Measurements from ENCODE around the gene CASZ1.

CASZ1 gene

DNA sequence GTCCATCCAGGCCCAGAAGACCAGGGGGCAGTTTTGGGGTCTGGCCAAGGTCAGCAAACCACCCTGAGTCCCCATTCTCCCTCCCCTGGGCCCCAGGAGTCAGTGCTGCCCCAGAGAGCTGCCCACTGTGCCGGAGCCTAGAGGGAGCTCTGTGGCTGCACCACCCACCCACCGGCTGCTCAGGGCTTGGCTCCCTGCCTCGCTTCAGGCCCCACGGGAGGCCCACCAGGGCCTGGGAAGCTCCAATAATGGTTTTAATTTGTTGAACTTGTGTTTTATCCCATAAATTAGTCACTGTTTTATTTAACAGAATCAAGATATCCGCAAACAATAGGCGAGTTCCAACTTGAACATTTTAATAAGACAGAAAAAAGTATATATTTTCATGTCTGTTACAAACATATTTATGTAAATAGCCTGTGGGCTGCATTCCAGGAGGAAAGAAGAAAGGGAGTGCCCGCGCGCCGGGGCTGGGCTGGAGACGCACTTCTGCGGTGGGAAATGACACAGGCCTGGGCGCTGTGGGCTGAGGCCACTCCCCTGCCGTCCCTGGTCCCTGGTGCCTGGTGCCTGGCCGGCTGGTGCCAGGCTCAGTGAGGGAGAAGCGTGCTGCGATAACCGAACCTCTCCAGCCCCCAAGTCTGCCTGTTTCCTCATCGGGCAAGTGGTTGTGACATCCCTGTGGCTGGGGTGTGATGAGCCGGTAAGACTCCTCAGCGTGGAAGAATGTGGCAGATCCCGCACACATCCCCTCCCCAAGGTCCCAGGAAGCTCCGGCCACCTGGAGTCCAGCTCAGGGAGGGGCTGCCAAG lies 161.2 kb downstream of the CASZ1 start:
- DNase-seq (ENCODE audit: low read depth): no peak

DNA sequence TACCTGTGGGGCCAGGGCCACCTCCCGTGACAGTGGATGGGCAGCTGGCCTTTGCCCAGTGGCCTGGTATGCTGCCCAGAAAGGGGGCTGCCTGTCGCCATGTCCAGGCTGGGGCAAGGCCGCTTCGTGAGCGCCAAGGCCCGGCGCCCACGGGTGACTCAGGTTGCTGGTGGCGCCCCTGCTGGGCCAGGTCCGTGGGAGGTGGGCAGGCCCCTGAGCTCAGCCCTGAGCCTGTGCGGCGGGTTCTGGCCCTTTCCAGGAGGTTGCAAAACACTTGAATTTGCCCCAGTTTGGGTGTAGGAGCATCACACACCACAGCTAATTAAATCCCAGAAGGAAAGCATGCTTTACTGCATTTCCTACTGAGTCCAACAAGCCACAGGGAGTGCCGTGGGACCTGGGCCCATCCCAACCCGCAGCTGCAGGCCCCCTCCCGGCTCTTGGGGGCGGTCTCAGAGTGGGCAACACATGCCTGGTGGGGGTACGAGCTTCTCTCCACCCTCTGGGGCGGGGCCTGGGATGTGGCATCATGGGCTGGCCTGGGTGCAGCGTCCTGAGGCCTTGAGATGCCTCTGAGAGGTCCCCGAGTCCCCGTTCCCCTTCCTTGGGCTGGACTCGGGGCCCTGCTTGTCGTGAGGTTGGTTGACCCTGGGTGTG lies 161.9 kb downstream of the CASZ1 start:
- no peak for DNase-seq (ENCODE audit: low read depth)

- DNase-seq (ENCODE audit: low read depth): no peak
Measured at GRCh38 chr1:10634075-10634427, 162.4 kb downstream of the CASZ1 start.

DNA sequence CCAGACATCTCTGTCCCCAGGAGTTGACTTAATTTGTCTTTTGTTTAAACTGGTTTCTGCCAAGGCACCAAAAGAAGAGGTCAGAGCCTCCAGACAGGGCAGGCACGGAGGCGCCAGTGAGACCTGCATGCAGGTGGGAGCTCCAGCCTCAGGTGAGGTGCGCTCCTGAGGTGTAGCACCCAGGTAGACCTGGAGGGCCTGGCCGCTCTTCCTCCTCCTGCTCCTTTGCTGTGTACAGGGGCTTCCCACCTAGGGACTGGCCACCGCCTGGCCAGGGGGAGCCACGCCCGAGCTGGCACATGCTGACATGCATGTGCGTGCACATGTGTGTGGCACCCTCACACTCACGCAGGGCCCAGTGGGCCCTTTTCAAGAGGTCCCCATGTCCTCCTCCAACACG lies 163.0 kb downstream of the CASZ1 start:
- no peak for DNase-seq (ENCODE audit: low read depth)

DNA sequence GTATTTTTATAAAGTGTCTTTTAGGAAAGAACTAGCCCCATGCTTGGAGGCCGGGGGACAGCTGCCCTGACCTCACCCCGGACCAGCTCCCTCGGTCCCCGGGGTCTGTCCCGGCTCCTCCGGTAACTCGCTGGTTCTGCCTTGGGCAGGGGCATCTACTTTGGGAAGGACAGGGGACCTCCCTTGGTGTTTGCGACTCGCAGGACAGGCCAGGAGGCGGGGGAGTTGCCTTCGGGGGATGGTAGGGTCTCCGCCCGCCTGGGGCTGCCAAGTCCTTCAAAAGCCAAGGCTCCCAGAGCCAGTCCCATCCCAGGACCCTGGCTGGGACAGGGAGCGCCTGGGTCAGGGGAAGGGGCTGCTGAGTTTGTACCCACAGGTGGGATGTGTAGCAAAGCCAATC lies 163.8 kb downstream of the CASZ1 start:
- no peak for DNase-seq (ENCODE audit: low read depth)

GRCh38 chr1:10631811-10632593 lies 164.4 kb downstream of the CASZ1 start:
- DNase-seq (ENCODE audit: low read depth): no peak

DNA sequence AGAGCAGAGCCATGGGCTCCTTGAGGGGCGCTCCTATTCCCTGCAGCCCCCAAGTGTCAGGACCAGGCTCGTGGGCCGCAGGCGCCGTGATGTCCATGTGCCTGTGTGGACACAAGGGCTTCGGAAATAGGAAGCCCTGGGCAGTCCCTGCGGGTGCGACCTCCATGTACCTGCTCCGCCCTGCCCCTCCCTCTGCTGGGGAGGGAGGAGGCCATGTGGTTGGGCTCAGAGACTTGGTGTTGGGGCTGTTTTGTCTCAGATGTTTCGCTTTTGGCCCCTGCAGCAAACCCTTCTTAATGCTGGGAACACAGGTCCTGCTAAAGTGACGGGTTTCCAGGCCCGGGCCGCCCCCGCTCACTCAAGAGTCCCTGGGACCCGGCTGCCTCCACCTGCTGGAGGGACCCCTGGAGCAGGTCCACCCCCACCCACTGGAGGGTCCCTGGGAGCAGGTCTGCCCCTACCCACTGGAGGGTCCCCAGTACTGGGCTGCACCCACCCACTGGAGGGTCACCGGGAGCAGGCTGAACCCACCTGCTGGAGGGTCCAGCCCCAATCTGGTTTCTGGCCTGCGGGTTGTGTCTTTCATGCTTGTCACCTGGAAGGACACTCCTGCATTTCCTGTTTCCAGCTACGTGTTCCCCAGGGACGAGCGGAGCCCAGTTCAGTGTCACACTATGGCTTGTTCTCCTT lies 165.2 kb downstream of the CASZ1 start:
- DNase-seq (ENCODE audit: low read depth): no peak

- DNase-seq (ENCODE audit: low read depth): no peak
Measured at GRCh38 chr1:10630661-10631120, 165.8 kb downstream of the CASZ1 start.

DNA sequence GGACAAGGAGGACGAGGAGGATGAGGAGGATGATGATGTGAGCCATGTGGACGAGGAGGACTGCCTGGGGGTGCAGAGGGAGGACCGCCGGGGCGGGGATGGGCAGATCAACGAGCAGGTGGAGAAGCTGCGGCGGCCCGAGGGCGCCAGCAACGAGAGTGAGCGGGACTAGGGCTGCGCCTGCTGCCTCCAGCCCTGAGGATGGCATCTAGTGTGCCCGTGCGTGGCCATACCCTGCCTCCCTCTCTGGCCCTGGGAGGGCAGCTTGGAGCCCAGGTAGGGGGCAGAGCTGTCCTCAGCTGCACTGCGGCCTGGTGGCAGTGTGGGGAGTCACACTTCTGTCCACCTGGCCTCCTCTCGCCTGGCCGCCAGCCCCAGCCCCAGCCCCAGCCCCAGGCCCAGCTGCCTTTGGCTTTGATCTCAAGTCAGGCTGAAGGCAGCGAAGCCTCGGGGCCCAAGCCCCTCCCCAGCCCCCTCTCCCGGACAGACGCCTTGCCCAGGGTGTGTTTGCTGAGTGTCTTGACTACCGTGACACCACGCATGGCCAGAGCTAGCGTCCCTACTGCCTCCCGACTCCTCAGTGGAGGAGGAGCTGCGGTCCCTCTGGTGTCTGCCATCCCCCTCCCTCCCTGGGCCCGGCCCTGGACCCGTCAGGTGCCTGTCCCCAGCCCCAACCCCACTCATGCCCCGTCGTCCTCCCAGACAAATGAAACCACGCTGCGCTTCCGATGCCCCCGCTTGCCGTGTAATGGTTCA lies 166.5 kb downstream of the CASZ1 start:
- DNase-seq (ENCODE audit: low read depth): no peak

DNA sequence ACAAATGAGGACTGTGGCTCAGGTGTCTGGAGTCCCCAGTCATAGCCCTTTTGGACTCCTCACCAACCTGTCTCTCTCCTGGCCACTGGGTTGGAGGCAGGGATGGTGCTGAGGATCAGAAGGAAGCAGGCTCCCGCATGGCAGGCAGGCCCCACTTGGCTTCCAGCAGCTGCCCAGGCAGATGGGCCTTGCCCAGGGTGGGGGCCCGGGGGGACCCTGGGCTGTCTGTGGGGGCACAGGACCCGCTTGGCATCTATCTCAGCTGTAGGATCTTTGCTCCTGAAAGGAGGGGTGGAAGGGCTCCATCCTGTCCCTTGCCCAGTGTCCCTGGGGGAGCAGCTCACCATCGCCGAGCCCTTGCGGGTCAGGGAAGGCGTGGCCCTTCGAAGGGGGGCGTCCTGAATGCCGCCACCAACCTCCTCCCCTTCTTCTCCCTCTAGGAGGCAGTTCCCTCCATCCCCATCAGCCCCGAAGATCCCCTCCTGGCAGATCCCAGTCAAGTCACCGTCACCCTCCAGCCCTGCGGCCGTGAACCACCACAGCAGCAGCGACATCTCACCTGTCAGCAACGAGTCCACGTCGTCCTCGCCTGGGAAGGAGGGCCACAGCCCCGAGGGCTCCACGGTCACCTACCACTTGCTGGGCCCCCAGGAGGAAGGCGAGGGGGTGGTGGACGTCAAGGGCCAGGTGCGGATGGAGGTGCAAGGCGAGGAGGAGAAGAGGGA lies 167.2 kb downstream of the CASZ1 start:
- DNase-seq (ENCODE audit: low read depth): no peak

DNA sequence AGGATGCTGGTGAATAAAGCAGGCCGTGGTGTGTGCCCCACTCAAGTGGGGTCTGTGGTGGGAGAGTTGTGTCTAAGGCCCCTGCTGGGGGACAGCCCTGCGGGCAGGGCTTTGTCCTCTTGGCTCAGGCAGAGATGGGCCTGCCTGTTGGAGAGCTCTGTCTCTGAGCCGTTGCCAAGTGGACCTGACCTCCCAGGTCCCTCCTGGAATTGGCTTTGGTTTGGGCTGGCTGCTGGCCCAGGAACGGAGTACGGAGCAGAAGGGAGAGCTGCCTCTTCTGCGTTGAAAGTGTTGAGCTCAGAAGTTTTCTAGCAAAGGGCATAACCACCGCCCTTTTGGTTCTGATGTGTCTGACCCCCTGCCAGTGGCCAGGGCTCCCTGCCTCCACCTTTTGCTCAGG lies 167.8 kb downstream of the CASZ1 start:
- DNase-seq (ENCODE audit: low read depth): no peak

- DNase-seq (ENCODE audit: low read depth): no peak
Measured at GRCh38 chr1:10626791-10627410, 169.5 kb downstream of the CASZ1 start.

DNA sequence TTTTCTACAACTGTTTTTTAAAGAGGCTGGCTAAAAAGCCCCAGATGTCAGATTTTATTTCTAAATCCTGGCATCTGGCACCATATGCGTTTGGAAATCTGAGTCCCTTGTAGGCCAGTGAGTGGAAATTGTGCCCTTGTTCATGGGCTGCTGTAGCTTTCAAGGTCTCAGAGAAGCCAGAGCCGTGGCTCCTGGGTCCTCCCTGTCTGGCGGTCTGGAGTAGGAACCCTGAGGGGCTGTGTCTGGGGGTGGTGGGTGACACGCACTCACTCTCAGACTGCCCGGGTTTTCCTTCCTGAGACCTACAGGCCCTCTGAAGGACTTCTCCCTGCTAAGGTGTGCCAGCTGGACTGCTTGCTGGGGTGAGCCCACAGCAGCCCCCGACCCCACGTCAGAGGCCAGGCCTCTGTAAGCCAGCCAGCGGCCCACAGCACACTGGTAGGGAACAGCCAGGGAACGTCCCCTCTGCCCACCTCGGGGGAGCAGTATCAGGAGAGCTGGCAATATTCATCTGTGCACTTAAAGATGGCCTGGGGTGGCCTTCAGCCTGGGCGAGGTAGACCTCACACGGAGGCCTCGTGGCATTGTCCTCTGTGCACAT lies 170.2 kb downstream of the CASZ1 start:
- DNase-seq (ENCODE audit: low read depth): no peak

DNA sequence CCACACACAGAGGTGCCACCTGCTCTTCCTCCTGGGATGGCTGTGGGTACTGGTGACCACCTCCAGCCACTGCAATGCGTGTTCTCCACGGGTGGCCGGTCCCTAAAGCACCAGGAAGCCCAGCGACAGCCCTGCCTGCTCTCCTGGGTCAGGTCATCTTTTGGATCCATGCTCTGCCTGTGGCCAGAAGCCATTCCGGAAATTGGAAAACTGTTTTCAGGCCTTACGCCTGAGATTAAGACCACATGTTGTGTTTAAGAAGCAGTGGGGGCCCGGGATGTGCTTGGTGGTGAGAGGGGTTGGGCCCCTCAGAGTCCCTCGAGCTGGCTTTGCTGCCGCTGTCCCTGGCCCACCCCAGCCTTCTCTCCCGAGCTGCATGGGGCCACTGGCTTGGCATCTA lies 170.9 kb downstream of the CASZ1 start:
- DNase-seq (ENCODE audit: low read depth): no peak

DNA sequence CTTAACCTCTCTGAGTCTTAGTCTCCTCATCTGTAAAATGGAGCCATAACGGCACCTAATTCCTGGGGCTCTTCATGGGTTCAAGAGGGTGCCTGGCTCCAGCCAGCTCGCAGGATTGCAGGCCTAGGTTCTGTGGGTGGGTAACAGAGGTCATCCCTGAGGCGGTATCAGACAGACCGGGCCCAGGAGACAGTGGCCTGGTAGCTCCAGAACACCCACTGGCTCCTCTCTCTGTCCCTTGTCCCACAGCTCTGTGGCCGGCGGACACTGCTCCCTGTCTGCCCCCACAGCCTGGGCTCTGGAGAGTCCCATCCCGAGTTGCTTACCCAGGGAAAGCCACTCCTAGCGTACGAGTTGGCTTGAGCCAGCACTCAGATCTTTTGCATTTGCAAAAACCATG lies 171.4 kb downstream of the CASZ1 start:
- DNase-seq (ENCODE audit: low read depth): no peak

DNA sequence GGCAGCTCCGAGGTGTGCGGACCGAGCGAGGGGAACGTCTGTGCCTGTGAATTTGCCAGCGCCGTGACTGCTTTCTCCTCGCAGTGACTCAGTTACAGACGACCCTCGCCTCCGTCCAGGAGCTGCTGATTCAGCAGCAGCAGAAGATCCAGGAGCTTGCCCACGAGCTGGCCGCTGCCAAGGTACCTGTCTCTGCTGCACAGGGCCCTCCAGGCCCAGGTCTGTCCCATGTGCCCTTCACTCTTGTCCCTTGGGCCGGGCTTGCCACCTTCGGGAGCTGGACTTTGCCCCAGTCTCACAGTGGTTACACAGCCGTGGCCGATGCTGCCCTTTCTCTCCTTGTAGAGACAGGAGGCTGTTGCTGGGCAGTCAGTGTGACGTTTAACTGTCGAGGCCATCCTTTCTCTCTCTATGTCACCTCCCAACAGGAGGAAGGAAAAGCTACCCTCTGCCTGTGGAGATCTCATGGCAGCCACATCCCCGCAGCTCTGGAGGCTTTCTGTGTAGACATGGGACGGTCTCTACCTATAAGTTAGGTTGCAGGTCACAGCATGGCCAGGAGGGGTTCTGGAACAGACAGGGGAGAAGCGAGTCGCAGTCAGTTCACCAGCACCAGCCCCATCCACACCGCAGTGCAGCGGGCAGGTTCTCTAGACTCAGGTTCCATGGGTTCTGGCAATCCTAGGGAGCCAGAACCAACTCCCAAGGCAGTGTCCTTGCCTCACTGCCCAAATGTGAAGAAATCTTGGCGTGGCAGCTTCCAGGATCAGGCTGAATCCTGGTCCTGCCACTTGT lies 172.0 kb downstream of the CASZ1 start:
- DNase-seq (ENCODE audit: low read depth): no peak

DNA sequence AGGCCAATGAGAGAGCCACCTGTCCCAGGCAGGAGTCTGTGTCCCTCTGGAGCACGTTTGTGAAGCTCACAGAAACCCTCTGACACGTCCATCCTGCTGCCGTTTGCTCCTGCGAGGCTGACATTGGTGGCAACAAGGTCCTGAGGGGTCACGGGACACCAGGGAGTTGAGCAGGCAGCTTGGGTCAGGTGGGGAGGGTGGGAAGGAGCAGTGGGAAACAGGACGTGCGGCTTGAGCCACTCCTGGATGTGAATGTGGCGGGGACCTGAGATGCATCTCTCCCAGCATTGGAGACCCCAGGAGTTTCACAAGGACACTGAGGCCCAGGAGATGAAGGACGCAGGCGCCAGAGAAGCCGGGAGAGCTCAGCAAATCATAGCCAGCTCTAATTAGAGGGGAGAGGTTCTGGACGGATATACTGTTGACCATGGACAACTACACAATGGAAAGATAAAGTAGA lies 172.7 kb downstream of the CASZ1 start:
- no peak for DNase-seq (ENCODE audit: low read depth)

DNA sequence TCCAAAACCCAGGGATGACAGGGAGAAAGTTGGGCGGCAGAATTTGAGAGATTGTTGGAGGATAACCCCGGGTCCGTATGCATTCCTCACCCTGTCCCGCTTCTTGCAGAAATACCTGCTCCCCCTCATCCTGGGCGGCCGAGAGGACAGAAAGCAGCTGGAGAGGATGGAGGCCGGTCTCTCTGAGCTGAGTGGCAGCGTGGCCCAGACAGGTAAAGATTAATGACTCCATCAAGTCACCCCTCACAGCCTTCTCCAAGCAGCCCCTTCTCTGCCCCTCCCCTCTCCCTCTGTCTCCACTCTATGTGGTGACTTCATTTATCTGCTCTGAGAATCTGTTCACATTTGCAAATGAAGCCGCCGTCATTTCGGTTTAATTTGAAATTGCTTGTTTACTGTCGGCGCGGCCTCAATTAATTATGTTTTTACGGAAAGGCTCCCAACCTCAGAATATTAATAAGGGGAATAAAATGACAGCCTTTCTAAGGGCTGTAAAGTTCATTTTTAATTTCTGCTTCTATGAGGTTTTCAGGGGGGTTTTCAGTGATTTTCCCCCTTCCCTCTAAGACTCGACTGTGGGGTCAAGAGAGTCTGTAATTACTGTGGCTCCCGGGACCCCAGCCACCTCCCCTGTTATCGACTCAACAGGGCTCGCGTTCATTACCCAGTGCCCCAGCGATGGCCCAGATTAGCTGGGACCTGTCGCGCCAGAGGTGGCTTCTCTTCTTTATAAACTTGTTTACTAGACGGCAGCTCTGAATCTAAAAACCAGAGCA lies 173.3 kb downstream of the CASZ1 start:
- no peak for DNase-seq (ENCODE audit: low read depth)
